A549 treated with AZD9567 at 1 μM for 4 hours (cell line): ENCODE results near the gene TRDN. TPM values are rescaled to one million over a fixed set of nuclear protein-coding genes. Genes with fewer than 3 reads are reported as not detected.

Experiments
- total RNA-seq: library from RNA; stranded (reverse); fragments of 200-300 nt; extraction: Qiagen RNA extraction; gene quantifications from 5 replicates; pipeline ENCODE4 v1.2.3, GENCODE V29; 2022; ENCODE audit not compliant: insufficient read depth

TRDN gene, protein sequence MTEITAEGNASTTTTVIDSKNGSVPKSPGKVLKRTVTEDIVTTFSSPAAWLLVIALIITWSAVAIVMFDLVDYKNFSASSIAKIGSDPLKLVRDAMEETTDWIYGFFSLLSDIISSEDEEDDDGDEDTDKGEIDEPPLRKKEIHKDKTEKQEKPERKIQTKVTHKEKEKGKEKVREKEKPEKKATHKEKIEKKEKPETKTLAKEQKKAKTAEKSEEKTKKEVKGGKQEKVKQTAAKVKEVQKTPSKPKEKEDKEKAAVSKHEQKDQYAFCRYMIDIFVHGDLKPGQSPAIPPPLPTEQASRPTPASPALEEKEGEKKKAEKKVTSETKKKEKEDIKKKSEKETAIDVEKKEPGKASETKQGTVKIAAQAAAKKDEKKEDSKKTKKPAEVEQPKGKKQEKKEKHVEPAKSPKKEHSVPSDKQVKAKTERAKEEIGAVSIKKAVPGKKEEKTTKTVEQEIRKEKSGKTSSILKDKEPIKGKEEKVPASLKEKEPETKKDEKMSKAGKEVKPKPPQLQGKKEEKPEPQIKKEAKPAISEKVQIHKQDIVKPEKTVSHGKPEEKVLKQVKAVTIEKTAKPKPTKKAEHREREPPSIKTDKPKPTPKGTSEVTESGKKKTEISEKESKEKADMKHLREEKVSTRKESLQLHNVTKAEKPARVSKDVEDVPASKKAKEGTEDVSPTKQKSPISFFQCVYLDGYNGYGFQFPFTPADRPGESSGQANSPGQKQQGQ
- not detected in 5 replicates for total RNA-seq

DNA sequence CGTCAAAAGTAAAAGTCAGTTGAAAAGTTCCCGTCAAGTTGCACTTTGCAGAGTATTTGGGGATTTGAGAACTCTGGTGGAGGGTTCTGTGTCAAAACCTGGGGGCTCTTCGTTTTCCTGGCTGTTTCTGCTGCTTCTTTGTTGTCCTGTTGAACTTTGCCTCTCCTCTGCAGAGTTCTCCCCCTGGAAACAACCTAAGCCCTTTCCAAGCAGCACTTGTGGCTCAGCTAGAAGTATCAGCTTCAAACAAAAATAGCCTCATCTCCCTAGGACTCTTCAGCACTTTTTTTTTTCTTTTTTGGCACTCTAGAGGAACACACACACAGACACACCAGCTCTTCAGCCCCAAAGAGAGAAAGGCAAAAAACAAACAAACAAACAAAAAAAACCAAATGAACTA lies at the start of gene TRDN:
Gene TRDN, minus strand, starts transcription at position 169 of the 400 bp plus-strand sequence. CDS start 175 bp downstream, outside the sequence.

Other genes with a start within 250 kb of the TRDN start
- gene NKAIN2, start 166.9 kb upstream of the TRDN start, total RNA-seq: not detected in 5 replicates